GM19238 (cell line): ENCODE data around the gene OVCA2.

Experiments used
- DNase-seq: peaks from one replicate; pipeline ENCODE4 v3.0.0; 2011; ENCODE audit warnings: low spot score; ENCODE audit not compliant: insufficient read length

OVCA2 gene

DNA sequence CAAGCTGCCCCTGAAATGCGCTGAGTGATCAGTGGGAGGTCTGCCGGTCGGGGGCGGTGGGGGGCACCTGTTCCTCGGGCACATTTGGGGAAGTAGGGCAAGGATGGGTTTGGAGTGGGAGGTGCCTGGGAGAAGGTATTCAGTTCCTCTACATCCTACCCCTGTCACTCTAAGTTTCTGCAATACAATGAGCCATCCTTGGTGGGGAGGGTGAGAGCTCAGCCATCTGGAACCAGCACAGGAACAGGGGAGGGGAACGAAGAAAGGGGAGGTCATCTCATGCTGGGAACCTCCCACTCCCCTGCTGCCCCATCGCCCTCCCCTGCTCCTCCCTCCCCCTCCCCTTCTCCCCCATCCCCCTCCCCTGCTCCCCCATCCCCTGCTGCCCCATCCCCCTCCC is 7.7 kb upstream of the OVCA2 start:
- DNase-seq, result no peak

DNA sequence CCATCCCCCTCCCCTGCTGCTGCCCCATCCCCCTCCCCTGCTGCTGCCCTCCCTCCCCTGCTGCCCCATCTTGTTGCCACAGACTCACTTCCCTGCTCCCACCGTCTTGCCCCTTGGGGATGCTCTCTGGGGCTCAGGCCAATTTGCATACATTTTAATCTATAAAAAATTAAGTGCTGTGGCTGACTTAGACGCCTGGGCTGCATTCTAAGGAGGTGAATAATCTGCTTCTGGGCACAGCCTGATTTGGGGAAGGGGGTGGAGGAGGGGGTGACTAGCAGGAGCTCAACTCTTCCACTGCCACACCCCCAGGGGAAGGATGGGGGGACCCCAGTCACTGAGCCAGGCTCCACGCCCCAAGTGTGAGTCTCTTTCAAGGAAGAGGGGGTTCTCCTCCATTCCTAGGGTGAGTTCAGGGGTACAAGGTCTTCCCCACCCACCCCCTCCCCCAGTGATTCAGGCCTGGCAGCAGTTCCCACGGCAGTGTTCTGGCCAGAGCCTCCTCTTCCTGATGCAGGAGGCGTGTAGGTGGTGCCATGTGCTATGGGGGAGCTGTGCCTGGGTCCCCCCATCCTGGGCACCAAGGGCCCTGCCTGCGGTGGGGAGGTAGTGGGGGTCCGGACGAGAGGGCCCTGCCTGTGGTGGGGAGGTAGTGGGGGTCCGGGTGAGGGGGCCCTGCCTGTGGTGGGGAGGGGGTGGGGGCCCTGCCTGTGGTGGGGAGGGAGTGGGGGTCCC is 6.8 kb upstream of the OVCA2 start:
- no peak for DNase-seq

DNA sequence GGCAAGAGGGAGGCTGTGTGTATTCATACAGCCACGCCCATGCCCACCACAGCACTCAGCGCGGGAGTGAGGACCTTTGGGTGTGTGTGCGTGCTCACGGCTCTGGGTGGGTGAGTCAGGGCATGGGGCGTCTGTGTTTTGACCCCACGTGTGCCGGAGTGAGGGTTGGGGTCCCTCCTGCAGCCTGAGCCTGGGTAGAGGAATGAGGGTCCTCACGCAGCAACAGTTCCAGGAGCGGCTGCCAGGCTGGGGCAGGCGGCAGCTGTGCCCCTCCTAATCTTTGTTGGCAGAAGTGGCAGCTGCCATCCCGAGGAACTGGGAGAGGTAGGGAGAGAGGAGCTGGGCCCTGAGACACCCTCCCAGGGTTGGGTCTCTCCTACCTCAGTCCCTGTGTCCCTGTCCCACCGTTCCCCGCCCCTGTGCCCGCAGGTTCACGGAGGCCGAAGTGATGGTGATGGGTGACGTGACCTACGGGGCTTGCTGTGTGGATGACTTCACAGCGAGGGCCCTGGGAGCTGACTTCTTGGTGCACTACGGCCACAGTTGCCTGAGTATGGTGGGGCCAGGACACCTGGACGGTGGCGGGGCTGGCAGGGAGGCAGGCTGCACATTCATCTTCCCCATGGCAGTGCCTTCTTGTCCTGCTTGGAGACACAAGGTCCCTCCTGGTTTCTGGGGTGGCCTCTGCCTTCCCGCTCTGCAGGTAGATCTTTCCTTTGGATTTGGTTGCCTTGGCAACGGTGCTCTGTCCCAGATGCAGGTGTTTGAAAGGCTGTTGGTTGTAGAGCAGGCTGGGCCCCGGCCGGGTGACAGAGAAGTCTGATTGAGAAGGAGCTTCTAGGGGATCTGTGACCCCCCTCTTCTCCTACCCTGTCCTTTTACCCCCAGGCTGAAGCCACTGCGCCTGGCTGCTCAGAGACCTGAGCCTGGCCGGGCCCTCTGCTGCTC is 6.0 kb upstream of the OVCA2 start:
- DNase-seq, result no peak

DNA sequence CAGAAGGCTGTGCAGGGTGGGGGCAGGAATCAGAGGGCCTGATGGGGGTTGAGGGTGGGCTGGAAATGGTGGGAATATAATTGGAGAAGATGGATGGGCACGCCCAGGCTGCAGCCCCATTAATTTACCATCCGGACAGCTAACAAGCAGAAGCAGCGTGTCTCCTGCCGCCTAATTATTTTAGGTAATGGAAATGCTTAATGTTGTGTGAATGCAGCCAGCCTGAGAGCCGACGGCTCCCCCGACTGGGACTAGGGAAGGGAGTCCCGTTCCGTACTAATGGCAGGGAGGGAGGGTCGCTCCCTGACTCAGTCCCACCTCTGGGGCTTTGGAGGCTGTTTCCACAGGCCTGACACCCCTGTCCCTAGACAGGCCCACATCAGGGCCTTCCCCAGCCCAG is 4.7 kb upstream of the OVCA2 start:
- no peak for DNase-seq

DNA sequence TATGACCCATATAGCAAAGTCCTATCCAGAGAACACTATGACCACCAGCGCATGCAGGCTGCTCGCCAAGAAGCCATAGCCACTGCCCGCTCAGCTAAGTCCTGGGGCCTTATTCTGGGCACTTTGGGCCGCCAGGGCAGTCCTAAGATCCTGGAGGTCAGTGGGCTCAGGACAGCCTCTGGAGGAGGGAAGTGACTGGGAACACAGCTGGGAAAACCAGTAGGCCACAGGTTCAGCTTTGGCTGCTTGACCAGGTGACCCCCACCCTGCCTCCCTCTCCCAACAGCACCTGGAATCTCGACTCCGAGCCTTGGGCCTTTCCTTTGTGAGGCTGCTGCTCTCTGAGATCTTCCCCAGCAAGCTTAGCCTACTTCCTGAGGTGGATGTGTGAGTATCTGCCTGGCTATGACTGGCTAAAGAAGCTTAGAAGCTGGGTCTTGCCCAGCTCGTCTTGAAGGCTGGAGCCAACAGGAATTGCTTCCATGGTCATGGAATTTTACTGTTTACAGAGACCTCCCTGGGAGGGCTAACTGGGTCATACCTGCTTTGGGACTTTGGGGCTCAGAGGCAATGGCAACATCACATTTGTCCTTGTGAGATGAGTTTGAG is 1.5 kb upstream of the OVCA2 start:
- no peak for DNase-seq

DNA sequence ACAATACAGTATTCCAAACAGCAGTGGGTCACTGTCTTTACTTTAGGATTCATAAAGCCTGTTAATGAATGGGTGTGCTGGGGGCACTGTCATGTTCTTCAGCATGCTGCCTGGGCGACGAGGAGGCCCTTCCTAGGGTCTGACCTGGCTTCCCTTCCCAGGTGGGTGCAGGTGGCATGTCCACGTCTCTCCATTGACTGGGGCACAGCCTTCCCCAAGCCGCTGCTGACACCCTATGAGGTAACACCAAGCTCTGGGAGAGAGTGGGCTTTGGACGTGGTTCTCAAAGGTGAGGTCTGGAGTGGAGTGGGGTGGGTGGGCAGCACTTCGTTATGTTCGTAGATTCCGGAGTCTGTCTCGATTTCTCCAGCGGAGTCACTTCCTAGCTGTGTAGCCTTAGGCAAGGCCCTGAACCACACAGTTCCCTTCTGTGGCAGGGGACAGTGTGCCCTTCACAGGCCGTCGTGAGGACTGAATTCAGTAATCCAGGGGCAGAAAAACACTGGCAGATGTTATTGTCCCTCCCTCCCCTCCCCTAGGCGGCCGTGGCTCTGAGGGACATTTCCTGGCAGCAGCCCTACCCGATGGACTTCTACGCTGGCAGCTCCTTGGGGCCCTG is 771 bp upstream of the OVCA2 start:
- DNase-seq, result no peak

DNA sequence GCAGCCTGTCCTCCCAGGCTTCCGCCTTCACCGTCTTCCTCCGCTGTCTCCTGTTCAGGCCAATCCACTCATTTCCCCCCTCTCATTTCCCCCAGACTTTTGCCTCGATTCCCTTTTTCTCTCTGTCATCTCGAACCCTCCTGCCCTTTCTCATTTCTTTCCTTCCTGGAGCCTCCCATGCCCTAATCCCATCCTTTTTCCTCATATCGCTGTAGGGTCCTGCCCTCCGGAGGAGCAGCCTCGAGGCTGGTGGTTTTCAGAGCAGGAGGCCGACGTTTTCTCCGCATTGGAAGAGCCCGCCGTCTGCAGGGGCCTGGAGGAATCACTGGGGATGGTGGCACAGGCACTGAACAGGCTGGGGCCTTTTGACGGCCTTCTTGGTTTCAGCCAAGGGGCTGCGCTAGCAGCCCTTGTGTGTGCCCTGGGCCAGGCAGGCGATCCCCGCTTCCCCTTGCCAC is 597 bp downstream of the OVCA2 start:
- DNase-seq, result no peak

DNA sequence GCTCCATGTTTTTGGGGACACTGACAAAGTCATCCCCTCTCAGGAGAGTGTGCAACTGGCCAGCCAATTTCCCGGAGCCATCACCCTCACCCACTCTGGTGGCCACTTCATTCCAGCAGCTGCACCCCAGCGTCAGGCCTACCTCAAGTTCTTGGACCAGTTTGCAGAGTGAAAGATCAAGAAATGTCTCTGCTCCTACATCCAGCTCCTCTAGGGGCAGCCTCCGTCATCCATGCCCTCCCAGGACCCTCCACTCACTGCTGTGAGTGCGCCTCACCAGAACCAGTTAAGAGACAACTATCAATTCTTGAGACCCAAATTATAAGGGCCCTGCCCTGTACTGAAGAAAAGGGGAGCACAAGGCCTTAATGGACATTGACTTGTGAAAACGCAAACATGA is 1.1 kb downstream of the OVCA2 start:
- no peak for DNase-seq

DNA sequence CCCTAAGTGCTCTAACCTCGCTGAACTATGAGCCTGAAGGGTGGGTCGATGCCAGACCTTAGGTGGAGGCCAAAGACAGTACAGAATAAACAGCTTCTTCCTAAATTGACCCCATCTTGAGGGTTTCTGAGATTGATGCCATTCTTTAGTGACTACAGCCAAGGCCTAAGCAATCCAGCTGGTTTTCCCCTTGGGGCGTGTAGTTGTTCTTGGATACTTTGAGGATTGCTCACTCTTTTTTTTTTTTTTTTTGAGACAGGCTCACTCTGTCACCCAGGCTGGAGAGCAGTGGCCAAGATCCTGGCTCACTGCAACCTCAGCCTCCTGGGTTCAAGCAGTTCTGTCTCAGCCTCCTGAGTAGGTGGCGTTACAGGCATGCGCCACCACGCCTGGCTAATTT is 2.0 kb downstream of the OVCA2 start:
- no peak for DNase-seq

DNA sequence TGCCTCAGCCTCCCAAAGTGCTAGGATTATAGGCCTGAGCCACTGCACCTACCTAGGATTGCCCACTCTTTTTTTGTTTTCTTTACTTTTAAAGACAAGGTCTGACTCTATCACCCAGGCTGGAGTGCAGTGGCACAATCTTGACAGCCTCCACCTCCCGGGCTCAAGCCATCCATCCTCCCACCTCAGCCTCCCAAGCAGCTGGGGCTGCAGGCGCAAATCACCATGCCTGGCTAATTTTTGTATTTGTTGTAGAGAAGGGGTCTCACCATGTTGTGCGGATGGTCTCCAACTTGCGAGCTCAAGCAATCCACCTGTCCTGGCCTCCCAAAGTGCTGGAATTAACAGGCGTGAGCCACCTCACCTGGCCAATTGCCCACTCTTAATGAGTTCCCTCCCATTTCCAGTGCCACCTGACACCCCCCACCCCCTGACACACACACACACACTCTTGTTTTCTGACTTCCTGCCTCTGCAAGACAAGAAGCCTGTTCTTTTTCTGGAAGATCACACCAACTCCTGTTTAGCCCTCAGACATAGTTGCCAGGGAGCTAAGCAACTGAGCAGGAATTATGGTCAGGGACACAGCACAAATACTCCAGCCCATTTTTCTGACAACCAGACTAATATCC is 2.6 kb downstream of the OVCA2 start:
- DNase-seq, result no peak

DNA sequence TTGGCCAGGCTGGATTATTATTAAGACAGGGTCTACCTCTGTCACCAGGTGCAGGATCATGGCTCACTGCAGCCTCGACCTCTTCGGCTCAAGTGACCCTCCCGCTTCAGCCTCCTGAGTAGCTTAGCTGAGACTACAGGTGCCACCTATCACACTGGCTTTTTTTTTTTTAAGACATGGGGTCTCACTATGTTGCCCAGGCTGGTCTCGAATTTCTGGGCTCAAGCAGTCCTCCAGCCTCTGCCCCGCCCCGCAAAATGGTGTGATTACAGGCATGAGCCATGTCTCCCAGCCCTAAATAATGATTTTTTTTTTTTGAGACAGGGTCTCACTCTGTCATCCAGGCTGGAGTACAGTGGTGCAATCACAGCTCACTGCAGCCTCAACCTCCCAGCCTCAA is 5.8 kb downstream of the OVCA2 start:
- no peak for DNase-seq

DNA sequence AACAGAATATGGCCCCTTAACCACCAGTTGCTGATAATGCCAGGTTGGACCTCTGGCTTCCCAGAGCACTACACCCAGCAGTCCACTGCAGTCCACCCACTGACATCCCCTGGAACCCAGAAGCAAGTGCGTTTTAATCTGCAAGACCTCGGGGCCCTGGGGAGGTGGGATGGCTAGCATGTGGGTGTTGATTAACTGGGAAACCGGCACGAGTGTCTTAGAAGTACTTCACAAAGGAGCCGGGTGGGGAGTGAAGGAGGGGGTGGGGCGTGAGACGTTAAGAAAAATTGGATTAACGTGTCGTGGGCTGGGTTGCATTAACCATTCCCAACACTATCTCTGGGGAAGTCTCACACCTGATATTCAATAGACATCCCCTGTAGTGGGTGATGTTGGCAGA is 7.0 kb downstream of the OVCA2 start:
- DNase-seq, result no peak

DNA sequence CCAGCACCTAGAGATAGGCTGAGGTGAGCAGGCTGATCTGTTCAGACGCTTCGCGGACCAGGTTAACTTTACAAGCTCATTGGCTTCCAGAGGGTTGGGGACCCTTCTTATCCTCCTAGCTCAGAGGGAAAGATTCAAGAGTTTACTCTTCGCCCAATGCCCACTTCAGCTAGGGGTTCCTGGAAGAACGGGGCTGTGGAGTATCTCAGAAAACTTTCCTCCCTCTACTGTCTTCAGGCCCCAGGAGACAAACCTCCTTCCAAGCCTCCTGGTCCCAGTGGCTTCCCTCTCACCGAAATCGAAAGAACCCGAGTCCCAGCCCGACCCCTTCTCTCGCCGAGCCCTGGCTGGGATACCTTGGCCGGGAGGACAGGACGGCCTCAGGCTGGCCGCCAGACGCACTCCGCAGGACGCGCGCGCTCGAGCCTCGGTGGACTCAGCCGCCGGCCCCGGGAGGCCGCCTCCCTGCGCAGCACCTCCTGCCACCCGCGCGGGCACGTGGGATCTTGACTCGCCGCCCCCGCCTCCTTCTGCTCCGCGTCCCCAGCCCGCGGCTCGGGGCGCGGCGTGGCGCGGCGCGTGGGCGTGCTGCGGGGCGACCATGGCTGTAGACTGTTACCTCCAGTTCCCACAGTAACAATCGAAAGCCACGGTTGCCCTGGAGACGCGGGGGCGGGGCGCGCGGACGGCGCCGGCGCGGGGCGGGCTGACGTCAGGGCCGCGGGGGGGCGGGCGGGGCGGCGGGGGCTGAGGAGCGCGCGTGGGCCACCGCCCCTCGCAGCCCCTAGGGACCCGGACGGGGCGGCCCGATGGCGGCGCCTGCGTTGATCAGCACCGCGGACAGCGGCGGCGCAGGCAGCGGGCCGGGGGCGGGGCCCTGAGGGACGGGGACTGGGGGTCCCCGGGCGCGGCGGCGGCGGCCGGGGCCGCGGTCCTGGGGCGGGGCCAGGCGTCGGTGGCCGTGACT is 7.8 kb downstream of the OVCA2 start:
- DNase-seq, result peak; percentile 85

DNA sequence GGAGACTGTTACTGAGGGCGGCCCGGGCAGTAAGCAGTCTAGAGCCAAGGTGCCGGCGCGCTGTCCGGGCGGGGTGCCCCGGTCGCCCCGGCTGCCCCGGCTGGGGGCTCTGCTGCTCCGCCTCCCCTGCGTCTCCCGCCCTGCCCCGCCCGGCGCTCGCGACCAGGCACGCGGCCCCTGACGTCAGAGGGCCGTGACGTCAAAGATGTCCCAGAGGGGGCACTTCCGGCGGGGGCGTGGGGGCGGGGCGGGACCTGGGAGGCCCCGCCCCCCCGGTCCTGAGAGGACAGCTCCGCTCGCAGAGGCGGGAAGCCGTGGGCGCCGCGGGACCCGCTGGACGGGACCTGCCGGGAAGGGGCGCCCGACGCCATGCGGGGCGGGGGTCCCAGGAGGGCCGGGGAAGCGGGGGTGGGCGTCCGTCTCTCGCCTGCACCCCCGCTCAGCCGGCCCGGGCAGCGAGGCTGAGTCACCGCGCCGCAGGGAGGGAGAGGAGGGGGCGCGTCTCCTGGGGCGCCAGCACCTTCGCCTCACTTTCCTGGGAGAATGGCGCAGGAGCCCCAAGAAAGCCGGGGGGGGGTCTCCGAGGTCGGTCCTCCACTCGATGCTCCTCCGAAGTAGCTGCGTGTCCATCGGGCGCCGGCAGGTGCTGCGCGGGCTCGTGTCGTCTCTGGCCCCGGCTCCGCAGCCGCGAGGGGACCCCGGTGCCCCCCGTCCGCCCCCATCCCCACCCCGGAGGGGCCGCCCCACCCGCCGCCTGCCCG is 8.7 kb downstream of the OVCA2 start:
- DNase-seq, result peak; percentile 63

DNA sequence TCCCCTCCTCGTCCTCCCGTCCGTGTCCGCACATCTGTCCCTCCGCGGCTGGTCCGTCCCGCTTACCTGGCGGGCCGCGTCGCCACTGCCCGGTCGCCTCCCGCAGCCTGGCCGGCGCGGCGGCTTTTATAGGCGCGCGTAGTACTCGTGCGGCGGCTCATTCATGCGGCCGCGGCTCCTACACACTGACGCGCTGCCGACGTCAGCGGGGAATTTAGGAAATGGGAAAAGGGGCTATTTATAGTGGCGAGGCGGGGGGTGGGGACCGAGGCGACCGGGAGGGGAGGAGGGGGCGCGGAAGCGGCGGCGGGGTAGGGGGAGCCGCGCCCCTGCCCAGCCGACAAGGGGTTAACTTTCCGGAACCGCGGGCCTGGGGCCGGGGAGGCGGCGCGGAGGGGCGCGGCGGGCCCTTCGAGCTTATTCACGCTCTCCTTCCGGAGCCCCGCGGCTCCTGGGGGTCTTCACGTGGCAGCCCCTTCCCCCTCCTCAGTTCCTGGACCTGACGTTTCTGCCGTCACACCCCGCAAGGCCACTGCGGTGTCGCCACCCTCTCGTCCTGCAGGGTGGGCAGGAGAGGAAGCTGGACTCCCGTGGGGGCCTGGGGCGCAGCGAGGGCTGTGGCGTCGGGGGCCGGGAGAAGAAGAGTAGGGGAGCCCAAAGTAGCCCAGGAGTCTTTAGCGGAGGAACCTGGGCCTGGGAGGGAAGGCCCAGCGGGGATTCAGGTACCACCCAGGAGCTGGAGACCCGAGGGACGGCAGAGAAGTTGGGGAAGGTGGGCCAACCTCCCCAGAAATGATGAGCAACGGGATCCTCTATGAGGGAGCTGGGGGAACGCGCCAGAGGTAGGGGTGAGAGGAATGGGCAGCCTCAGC is 9.5 kb downstream of the OVCA2 start:
- no peak for DNase-seq

DNA sequence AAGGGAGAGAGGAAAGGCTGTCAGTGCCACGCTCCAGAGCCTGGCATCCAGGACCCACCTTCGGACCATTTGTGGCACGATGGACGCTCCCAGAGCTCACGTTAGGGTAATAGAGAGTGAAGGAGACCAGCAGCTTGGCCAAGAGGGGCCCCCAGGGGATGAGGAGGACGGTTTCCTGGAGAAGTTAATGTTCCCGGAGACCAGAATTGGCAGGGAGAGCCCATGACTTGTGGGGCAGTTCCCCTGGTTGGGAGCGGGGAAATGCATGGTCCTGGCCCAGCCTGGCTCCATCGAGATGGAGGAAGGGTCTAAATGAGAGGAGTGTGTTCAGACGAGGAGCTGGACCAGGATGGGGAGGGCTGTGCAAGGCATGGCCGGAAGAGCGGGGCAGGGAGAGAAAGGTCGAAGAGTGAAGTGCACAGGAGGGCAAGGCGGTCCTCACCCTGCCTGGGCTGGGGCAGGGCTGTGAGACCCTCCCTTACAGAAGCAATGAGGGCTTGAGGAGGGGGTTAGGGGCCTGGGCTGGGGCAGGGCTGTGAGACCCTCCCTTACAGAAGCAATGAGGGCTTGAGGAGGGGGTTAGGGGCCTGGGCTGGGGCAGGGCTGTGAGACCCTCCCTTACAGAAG is 10.2 kb downstream of the OVCA2 start:
- no peak for DNase-seq

DNA sequence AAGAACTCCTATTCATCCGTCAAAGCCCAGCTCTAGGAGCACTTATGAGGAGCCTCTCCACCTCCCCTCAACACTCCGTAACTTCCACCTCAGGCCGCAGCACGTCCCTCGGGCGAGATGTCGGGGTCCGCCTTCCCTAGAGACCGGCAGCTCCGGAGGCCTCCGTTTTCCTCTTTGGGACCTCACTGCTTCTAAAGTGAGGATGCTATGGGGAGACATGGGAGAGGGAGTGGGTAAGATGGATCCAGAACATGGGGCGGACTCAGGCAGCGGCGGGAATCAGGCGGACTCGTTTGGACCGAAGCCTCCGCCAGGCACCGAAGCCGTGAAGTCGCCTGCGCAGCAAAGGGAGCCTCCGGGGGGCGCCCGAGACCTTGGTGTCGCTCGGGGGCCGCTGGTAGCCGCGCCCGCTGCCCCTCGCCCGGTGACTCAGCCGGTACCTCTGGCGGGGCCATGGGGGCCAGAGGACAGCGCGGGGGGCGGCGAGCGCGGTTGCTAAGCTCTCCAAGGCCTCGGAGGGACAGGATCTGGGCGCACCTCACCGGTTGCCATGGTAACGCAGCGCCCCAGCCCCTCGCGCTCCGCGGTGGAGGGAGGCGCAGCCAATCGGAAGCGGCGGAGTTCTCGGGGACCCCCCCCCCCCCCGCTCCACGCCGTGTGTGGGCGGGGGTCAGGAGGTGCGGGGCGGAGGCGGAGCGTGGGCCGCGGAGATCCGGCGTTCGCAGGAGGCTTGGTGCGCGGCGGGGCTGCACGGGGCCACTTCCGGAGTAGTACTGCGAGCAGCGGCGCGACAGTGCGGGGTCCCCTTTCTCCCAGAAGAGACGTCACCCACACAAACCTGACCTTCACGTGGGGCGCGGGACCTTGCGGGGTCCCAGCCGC is 11.8 kb downstream of the OVCA2 start:
- peak; percentile 62 for DNase-seq
